ENCODE results near the gene CCL23.

CCL23 gene

GRCh38 chr17:35972945-35973332 is 44.8 kb downstream of the CCL23 start:
- DNase-seq (ENCODE audit: low spot score), result no peak
- in situ Hi-C loops (cut with MboI; ENCODE audit: low pct_unique_long_range_greater_than_20kb, low sequenced_read_pairs, unreplicated experiment), result loop anchor here (10.0 kb wide), 1 partner anchor 172 kb away; no protein-coding TSS in a partner anchor
- no peak for TF ChIP-seq CTCF (IDR thresholded peaks at IDR 0.05; ENCODE audit: extremely low read depth, insufficient read depth, missing control alignments)

- no peak for TF ChIP-seq CTCF (IDR thresholded peaks at IDR 0.05; ENCODE audit: extremely low read depth, insufficient read depth, missing control alignments)
- no peak for DNase-seq (ENCODE audit: low spot score)
- in situ Hi-C loops (cut with MboI; ENCODE audit: low pct_unique_long_range_greater_than_20kb, low sequenced_read_pairs, unreplicated experiment), result loop anchor here (10.0 kb wide), 1 partner anchor 172 kb away; no protein-coding TSS in a partner anchor
Measured at GRCh38 chr17:35972535-35972934, 45.2 kb downstream of the CCL23 start.

- TF ChIP-seq CTCF (IDR thresholded peaks at IDR 0.05; ENCODE audit: extremely low read depth, insufficient read depth, missing control alignments), result no peak
- in situ Hi-C loops (cut with MboI; ENCODE audit: low pct_unique_long_range_greater_than_20kb, low sequenced_read_pairs, unreplicated experiment), result loop anchor here (10.0 kb wide), 1 partner anchor 173 kb away; no protein-coding TSS in a partner anchor
- no peak for DNase-seq (ENCODE audit: low spot score)
Measured at GRCh38 chr17:35972066-35972465, 45.7 kb downstream of the CCL23 start.

- in situ Hi-C loops (cut with MboI; ENCODE audit: low pct_unique_long_range_greater_than_20kb, low sequenced_read_pairs, unreplicated experiment), result loop anchor here (10.0 kb wide), 1 partner anchor 175 kb away; no protein-coding TSS in a partner anchor
- peak; percentile 82 for TF ChIP-seq CTCF (IDR thresholded peaks at IDR 0.05; ENCODE audit: extremely low read depth, insufficient read depth, missing control alignments)
- peak; percentile 66 for DNase-seq (ENCODE audit: low spot score)
Measured at GRCh38 chr17:35969558-35970380, 48.0 kb downstream of the CCL23 start.

- DNase-seq (ENCODE audit: low spot score), result no peak
- in situ Hi-C loops (cut with MboI; ENCODE audit: low pct_unique_long_range_greater_than_20kb, low sequenced_read_pairs, unreplicated experiment), result no loop called here
- no peak for TF ChIP-seq CTCF (IDR thresholded peaks at IDR 0.05; ENCODE audit: extremely low read depth, insufficient read depth, missing control alignments)
Measured at GRCh38 chr17:35968520-35969054, 49.2 kb downstream of the CCL23 start.

GRCh38 chr17:35965272-35965671 is 52.5 kb downstream of the CCL23 start:
- TF ChIP-seq CTCF (IDR thresholded peaks at IDR 0.05; ENCODE audit: extremely low read depth, insufficient read depth, missing control alignments), result no peak
- no peak for DNase-seq (ENCODE audit: low spot score)
- in situ Hi-C loops (cut with MboI; ENCODE audit: low pct_unique_long_range_greater_than_20kb, low sequenced_read_pairs, unreplicated experiment), result no loop called here
